BE2C (cell line): ENCODE data around the gene TDRD9.

ENCODE experiments used
- DNase-seq: peaks from one replicate; pipeline ENCODE4 v3.0.0-alpha.2; 2020
- H3K27me3 ChIP-seq: fragments of 250-450 bp; sonication (Bioruptor Pico); 2 replicates; pipeline ENCODE4 v1.5.1; 2020; ENCODE audit warnings: mild to moderate bottlenecking
- H3K36me3 ChIP-seq: fragments of 250-450 bp; sonication (Bioruptor Pico); 2 replicates; pipeline ENCODE4 v1.5.1; 2020; ENCODE audit warnings: mild to moderate bottlenecking
- H3K4me1 ChIP-seq: fragments of 250-450 bp; sonication (Bioruptor Pico); 2 replicates; pipeline ENCODE4 v1.5.1; 2020
- H3K4me3 ChIP-seq: 2 replicates; pipeline ENCODE4 v1.5.1; 2011; ENCODE audit warnings: low read depth, low read length
- H3K9me3 ChIP-seq: fragments of 250-450 bp; sonication (Bioruptor Pico); 2 replicates; pipeline ENCODE4 v1.5.1; 2020
- CTCF ChIP-seq: IDR thresholded peaks from 2 replicates; pipeline ENCODE4 v1.5.1; 2012; ENCODE audit warnings: mild to moderate bottlenecking, low read depth, low read length

Gene TDRD9

GRCh38 chr14:104036212-104036611 lies 108.0 kb downstream of the TDRD9 start:
- Histone ChIP-seq H3K4me3 (no peak overlapping the region), H3K9me3 (no peaks in the 10 kb centered on the region; the same call in 1 of the 2 replicates), H3K36me3 (no peaks in the 10 kb centered on the region), H3K27me3 (no peaks in the 10 kb centered on the region), H3K4me1 (no peaks in the 10 kb centered on the region)
- no peak for DNase-seq
- TF ChIP-seq CTCF, result no peak

- DNase-seq, result no peak
- no peaks in the 10 kb centered on the region for H3K27me3 ChIP-seq
- H3K4me1 ChIP-seq, result no peaks in the 10 kb centered on the region
- TF ChIP-seq CTCF, result no peak
- H3K4me3 ChIP-seq, result no peak overlapping the region
- no peaks in the 10 kb centered on the region; the same call in 1 of the 2 replicates for H3K9me3 ChIP-seq
- no peaks in the 10 kb centered on the region for H3K36me3 ChIP-seq
Observed at GRCh38 chr14:104037074-104037473, 108.8 kb downstream of the TDRD9 start.

GRCh38 chr14:104037903-104038302 lies 109.6 kb downstream of the TDRD9 start:
- no peak overlapping the region for H3K4me3 ChIP-seq
- no peaks in the 10 kb centered on the region for H3K4me1 ChIP-seq
- DNase-seq, result no peak
- no peaks in the 10 kb centered on the region for H3K36me3 ChIP-seq
- no peak for TF ChIP-seq CTCF
- no peaks in the 10 kb centered on the region; the same call in 1 of the 2 replicates for H3K9me3 ChIP-seq
- H3K27me3 ChIP-seq, result no peaks in the 10 kb centered on the region

- no peak for TF ChIP-seq CTCF
- no peak for DNase-seq
- Histone ChIP-seq H3K9me3 (no peaks in the 10 kb centered on the region; the same call in 1 of the 2 replicates), H3K4me3 (no peak overlapping the region), H3K36me3 (no peaks in the 10 kb centered on the region), H3K4me1 (no peaks in the 10 kb centered on the region), H3K27me3 (no peaks in the 10 kb centered on the region)
Observed at GRCh38 chr14:104039214-104039613, 111.0 kb downstream of the TDRD9 start.

GRCh38 chr14:104040539-104040938 lies 112.3 kb downstream of the TDRD9 start:
- Histone ChIP-seq H3K36me3 (no peaks in the 10 kb centered on the region), H3K9me3 (no peaks in the 10 kb centered on the region; the same call in 1 of the 2 replicates), H3K4me1 (no peaks in the 10 kb centered on the region), H3K4me3 (no peak overlapping the region), H3K27me3 (no peaks in the 10 kb centered on the region)
- DNase-seq, result no peak
- no peak for TF ChIP-seq CTCF

- no peak for DNase-seq
- Histone ChIP-seq H3K4me3 (no peak overlapping the region), H3K4me1 (no peaks in the 10 kb centered on the region), H3K36me3 (no peaks in the 10 kb centered on the region), H3K27me3 (no peaks in the 10 kb centered on the region), H3K9me3 (no peaks in the 10 kb centered on the region; the same call in 1 of the 2 replicates)
- no peak for TF ChIP-seq CTCF
Observed at GRCh38 chr14:104041430-104042104, 113.3 kb downstream of the TDRD9 start.
